Measurements from ENCODE around the gene L3MBTL4.

- TF ChIP-seq EZH2 (IDR thresholded peaks at IDR 0.05; ENCODE audit: low read depth) (no peak), CTCF (conservative IDR thresholded peaks at IDR 0.05) (no peak)
These were observed 172.7 kb downstream of the L3MBTL4 start for GRCh38 chr18:6242004-6242403.
